Prostate gland (tissue), 2 donors: ENCODE results near the gene MRPS15. TPM values are rescaled to one million over a fixed set of nuclear protein-coding genes. Genes with fewer than 3 reads are reported as not detected.

Experiments used
- DNase-seq: peaks from one replicate; pipeline ENCODE4 v3.0.0-alpha.2; 2019; ENCODE audit warnings: low spot score
- H3K27ac ChIP-seq, 2 donors: fragments of 200-600 bp; sonication (generic); 2 replicates each; pipeline ENCODE4 v1.5.1; 2017 to 2019
- H3K27me3 ChIP-seq: fragments of 200-600 bp; sonication (generic); replicated peaks from 2 replicates; pipeline ENCODE4 v1.5.1; 2019; ENCODE audit not compliant: insufficient read depth
- H3K36me3 ChIP-seq, 2 donors: fragments of 200-600 bp; sonication (generic); 1 replicate in 1 of 2; 2 replicates in 1 of 2; pipeline versions ENCODE4 v1.5.1 to v1.8.1; 2017 to 2019
- H3K4me1 ChIP-seq: fragments of 200-600 bp; sonication (generic); replicated peaks from 2 replicates; pipeline ENCODE4 v1.5.1; 2019
- H3K4me3 ChIP-seq, 2 donors: fragments of 200-600 bp; sonication (generic); 2 replicates each; pipeline ENCODE4 v1.5.1; 2017 to 2019
- H3K9me3 ChIP-seq: fragments of 200-600 bp; sonication (generic); 2 replicates; pipeline ENCODE4 v1.5.1; 2017
- POLR2A ChIP-seq: fragments of 450-650 bp; IDR thresholded peaks from one replicate; pipeline ENCODE4 v1.6.1; 2016; ENCODE audit warnings: antibody characterized with exemption, mild to moderate bottlenecking
- POLR2AphosphoS5 ChIP-seq: sonication (generic); formaldehyde crosslinking; IDR thresholded peaks from one replicate; pipeline ENCODE4 v1.6.1; 2017; ENCODE audit warnings: antibody characterized with exemption
- WGBS: methylation state at CpG from one replicate; pipeline ENCODE4 v1.1.5; 2018; 5-methylcytosine and 5-hydroxymethylcytosine counted together
- intact Hi-C: fragments of 100-400 bp; cut with DNase I; formaldehyde crosslinking; loops from one replicate; pipeline ENCODE4 v1.14.2; 2022
- total RNA-seq, 2 donors: library from RNA; depleted of rRNA; stranded (reverse); fragments of >200 nt; gene quantifications; one replicate each; pipeline ENCODE4 v1.1.0, GENCODE V29; 2016
- TF ChIP-seq, protein P1 (sequence below), 4 experiments: fragments of 200-600 bp in 2 of 4; fragments of 450-650 bp in 2 of 4; sonication (generic) in 2 of 4; IDR thresholded peaks; 1 replicate in 3 of 4; 2 replicates in 1 of 4; pipeline ENCODE4 v1.5.1; 2016 to 2019; ENCODE audit warnings: antibody characterized with exemption in 4 of 4, mild to moderate bottlenecking in 2 of 4, moderate library complexity in 2 of 4

Gene MRPS15
- total RNA-seq, 2 donors from 2014 or later, result 53.3 to 66.0 TPM

DNA sequence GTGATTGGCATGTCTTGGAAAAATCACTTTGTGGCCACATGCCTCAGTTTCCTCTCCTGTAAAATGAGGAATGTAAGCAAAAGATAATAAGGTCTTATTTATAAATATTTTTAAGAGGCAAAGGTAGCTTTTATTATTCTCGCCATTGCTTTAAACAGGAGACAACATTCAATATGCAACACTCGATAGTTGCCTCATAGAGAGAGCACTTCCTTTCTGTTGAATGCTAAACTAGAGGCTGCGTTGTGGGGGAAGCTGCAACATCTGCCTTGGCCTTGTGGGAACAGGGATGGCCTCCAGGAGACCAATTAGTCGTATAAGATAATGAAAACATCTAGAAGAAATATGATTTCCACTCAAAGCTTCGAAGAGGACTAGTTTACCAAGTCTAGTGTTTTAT lies 17.4 kb downstream of the MRPS15 start:
- TF ChIP-seq POLR2A (no peak), POLR2AphosphoS5 (no peak)
- TF ChIP-seq, protein P1, sequence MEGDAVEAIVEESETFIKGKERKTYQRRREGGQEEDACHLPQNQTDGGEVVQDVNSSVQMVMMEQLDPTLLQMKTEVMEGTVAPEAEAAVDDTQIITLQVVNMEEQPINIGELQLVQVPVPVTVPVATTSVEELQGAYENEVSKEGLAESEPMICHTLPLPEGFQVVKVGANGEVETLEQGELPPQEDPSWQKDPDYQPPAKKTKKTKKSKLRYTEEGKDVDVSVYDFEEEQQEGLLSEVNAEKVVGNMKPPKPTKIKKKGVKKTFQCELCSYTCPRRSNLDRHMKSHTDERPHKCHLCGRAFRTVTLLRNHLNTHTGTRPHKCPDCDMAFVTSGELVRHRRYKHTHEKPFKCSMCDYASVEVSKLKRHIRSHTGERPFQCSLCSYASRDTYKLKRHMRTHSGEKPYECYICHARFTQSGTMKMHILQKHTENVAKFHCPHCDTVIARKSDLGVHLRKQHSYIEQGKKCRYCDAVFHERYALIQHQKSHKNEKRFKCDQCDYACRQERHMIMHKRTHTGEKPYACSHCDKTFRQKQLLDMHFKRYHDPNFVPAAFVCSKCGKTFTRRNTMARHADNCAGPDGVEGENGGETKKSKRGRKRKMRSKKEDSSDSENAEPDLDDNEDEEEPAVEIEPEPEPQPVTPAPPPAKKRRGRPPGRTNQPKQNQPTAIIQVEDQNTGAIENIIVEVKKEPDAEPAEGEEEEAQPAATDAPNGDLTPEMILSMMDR (IDR thresholded peaks at IDR 0.05), result no peak
- Histone ChIP-seq H3K36me3 (no peaks in the 10 kb centered on the region), H3K4me3 (no peak overlapping the region), H3K9me3 (no peaks in the 10 kb centered on the region), H3K27ac (no peak overlapping the region), H3K27me3 (no peaks in the 10 kb centered on the region), H3K4me1 (no peaks in the 10 kb centered on the region)
- intact Hi-C loops, result no loop called here
- 59% methylated on average over 5 of the region's 5 CpGs for WGBS
- no peak for DNase-seq

DNA sequence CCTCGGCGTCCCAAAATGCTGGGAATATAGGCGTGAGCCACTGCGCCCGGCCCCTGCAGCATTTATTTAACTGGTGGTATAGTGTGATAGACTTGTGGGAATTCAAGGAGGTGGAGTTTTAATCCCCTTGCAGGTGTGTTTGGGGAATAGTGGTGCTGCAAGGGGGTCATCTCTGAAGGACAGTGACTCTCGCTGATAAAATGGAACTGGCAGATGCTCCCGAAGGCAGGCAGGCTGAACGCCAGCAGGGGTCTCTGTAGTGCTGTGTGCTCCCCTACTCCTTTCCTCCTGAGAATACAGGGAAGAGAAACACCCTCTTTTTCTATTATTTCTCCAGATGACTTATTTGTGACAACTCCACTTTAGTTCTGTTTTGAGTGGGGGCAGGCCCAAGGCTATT lies 17.9 kb downstream of the MRPS15 start:
- WGBS, result 67% methylated on average over 8 of the region's 8 CpGs
- Histone ChIP-seq H3K27me3 (no peaks in the 10 kb centered on the region), H3K36me3 (no peaks in the 10 kb centered on the region), H3K4me1 (no peaks in the 10 kb centered on the region), H3K27ac (no peak overlapping the region), H3K9me3 (no peaks in the 10 kb centered on the region), H3K4me3 (no peak overlapping the region)
- TF ChIP-seq POLR2AphosphoS5 (no peak), POLR2A (no peak)
- TF ChIP-seq, protein P1 (IDR thresholded peaks at IDR 0.05), result no peak
- intact Hi-C loops, result no loop called here
- DNase-seq, result no peak

DNA sequence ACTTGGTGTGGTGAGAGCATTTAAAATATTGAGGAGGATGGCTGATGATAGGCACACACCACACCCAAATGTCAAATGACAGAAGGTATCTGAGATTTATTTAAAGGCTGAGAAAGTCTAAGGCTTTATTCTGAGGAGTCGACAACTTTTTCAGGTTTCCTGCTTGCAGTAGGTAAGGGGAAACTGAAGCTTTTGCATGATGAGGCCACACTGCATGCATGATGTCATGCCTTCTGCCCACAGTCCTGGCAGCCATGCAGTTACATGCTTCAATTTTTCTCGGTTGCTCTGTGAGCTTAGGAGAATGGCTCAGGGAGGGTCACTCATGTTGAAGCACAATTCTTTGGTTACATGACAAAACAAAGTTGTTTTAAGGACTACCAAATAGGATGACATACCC lies 20.9 kb downstream of the MRPS15 start:
- Histone ChIP-seq H3K36me3 (no peaks in the 10 kb centered on the region), H3K4me3 (no peak overlapping the region), H3K27me3 (no peaks in the 10 kb centered on the region), H3K9me3 (no peaks in the 10 kb centered on the region), H3K27ac (no peak overlapping the region), H3K4me1 (no peaks in the 10 kb centered on the region)
- no peak for DNase-seq
- intact Hi-C loops, result no loop called here
- 65% methylated on average over 2 of the region's 2 CpGs for WGBS
- no peak for TF ChIP-seq POLR2AphosphoS5
- no peak for TF ChIP-seq POLR2A
- TF ChIP-seq, protein P1 (IDR thresholded peaks at IDR 0.05), result no peak

DNA sequence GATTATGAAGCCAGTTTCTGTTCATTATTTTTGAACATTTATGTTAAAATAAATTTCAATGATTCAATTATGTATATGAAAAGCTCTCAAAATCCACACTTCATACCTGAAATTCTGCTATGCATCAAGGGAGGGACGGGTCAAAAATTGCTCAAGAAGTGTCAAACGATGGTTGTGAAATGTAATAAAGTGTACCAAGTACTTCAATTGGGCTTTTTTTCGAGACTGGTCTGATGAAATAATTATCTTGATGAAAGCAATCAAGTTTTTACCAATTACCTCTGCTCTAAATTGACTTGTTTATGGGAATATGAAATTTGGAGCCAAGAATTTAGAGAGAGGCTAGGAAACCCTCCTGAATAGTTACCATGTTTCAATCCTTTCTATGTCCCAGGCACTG lies 21.8 kb downstream of the MRPS15 start:
- Histone ChIP-seq H3K4me3 (no peak overlapping the region), H3K9me3 (no peaks in the 10 kb centered on the region), H3K36me3 (no peaks in the 10 kb centered on the region), H3K4me1 (no peaks in the 10 kb centered on the region), H3K27me3 (no peaks in the 10 kb centered on the region), H3K27ac (no peak overlapping the region)
- TF ChIP-seq, protein P1 (IDR thresholded peaks at IDR 0.05), result no peak
- TF ChIP-seq POLR2AphosphoS5, result no peak
- no peak for TF ChIP-seq POLR2A
- intact Hi-C loops, result no loop called here
- 87% methylated on average over 3 of the region's 3 CpGs for WGBS
- no peak for DNase-seq

DNA sequence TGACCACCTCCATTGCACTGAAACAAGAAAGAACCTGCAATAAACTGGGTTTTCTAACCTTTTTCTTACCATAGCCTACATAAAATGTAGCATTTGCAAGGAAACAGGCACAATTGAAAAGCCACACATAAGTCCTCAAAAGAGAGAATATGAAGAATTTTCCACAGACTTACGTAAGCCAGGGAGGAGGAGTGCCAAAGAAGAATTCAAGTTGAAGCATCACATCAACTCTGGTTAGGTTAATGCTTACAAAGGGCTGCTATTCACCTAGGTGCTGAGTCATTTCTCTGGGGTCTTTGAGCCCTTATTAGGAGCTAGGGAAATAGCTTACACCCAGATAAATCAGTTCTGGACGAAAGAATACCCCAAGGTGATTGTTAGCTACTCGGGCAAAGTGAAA lies 23.5 kb downstream of the MRPS15 start:
- H3K27ac ChIP-seq, result no peak overlapping the region
- H3K9me3 ChIP-seq, result no peaks in the 10 kb centered on the region
- intact Hi-C loops, result no loop called here
- no peaks in the 10 kb centered on the region for H3K4me1 ChIP-seq
- H3K36me3 ChIP-seq, result no peaks in the 10 kb centered on the region
- 94% methylated on average over 3 of the region's 3 CpGs for WGBS
- no peak for TF ChIP-seq POLR2A
- TF ChIP-seq, protein P1 (IDR thresholded peaks at IDR 0.05), result no peak
- no peak for TF ChIP-seq POLR2AphosphoS5
- DNase-seq, result no peak
- H3K4me3 ChIP-seq, result no peak overlapping the region
- H3K27me3 ChIP-seq, result no peaks in the 10 kb centered on the region
